Activated CD4-positive, alpha-beta T cell treated with anti-CD3 and anti-CD28 coated beads for 48 hours (primary cell): Measurements from ENCODE around the gene EIF2B2.

Experiments
- DNase-seq: peaks from one replicate; pipeline ENCODE4 v3.0.0-alpha.2; 2020

Gene EIF2B2

DNA sequence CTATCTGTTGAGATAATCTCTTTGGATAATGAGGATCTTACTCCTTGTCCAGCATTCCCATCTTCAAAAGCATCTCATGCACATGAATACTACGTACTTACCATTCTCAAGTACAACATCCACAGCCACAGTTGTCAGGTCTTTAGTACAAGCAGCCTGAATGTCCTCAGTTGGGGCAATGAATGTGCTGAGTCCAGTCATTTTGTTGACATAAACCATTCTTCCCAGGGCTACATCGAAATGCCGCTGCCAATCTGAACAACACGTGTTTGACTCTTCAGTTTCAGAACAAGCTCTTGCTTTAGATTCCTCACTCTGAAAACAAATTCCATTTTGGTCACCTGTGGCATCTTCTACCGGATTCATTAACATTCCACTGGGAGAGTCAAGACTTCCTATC lies 43.6 kb downstream of the EIF2B2 start:
- DNase-seq, result no peak

DNA sequence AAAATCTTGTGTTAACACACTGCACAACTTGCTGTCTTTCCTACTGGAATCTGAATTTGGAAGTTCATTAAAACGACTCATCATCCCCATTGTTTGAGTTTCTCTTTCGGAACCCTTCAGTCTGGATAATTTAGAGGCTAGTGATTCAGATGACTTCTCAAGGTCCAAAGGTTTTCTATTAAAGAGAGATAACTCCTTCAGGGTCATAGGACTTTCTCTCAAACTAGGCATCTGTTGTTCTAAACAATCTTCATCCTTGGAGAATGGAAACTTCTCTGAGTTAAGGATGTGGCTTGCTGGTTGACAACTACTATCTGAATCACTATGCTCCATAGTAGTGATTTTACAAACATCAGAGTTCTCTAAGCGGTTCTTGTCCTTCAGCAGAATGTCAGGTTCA lies 44.2 kb downstream of the EIF2B2 start:
- DNase-seq, result no peak

DNA sequence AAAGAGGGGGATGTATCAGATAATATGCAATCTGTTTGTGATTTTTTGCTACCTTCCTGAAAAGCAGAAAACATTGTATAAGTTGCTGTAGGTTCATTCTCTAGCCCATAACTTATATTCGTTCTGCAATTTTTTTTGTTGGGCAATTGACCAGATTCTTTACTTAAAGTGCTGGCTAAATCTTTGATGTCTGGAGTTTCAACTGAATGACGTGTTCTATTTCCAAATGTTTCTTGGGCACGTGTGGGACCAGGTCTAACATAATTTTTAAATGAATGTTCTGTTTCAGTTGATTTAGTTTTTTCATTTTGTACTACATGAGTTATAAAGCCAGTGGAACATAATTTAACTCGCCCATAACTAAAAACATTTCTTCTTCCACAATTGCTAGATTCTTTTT lies 44.8 kb downstream of the EIF2B2 start:
- DNase-seq, result no peak

DNA sequence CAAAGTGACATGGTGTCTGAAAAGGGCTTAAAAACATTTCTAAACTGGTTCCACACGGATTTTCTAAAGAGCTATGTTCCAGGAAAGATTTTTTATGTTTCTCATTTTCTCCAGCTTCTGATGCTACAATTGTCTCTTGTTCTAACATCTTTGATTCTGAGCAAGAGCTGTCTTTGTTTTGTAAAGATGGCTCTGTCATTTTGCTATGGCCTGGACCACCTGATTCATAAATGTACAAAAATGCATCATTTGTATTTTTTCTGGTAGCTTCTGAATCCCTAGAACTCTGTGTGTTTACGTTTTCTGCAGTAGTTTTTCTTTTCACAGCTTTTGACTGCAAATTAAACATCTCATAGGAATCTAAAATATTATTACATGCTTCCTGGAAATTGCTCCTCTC lies 45.4 kb downstream of the EIF2B2 start:
- no peak for DNase-seq

DNA sequence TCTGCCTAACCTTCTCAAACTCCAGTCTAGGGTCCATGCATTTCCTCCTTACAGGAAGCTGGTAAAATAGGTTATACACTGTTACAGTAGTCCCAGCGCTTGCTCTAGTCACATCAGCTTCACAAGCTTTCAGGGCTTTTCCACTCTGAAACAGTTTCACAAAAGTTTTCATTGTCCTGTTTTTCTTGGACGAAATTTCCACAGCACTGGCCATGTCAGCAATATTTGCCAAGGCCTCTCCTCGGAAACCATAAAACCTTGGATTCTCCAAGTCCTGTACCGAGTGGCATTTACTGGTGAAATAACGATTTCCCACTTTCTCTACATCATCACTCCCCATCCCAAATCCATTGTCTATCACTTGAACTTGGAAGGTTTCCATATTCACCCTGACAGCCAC lies 46.4 kb downstream of the EIF2B2 start:
- no peak for DNase-seq

DNA sequence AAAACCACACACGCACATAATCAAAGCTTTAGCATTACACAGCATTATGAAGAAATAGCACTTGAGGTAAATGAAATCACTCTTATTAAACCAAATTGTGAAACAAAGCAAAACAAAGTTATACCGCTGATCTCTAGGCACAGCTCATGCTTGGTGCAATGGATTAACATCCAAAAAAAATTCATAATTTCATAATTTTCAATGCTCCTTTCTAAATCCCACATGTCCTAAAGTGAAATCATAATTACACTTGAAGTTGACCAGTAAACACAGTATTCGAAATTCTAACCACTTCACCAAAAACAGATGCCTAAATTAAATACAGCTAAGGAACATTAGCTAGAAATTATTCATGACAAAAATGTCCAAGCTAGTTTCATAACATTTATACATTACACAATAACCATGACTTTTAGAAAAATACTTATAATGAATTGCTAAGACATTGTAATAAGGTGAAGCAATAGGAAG lies 47.0 kb downstream of the EIF2B2 start:
- DNase-seq, result no peak

DNA sequence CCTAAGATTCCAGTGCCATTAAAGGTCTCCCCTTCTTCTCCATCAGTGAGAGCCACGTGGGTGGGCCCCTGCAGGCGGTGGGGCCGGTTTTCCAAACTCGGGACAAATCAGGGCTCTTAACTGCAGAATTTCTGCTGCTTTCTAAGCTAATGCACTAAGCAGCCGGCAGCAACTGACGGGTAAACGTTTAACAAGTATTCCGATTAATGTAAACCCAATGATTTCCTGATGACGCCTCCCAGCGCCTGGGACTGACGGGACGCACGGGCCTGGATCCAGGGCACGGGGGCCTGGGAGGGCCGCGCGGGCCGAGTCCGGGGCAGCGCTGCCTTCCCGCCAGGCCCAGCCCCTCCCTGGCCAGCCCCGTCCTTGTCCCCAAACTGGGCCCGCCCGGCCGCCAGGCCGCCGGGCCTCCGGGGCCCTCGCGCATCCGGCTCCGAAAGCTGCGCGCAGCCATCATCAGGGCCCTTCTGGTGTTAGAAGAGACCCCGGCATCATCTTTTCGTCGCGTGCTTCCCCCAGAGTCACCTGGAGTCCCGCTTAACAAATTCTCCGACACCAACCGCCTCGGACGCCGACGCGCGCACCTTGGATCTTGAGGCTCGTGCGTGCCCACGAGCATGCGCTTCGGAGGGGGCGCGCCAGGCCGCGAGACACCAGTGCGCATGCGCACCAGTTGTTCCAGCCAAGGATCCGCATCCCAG lies 48.3 kb downstream of the EIF2B2 start, which contains the start of gene MLH3:
Gene MLH3, minus strand, starts transcription at position 616 of the 704 bp plus-strand sequence. CDS start 1,812 bp downstream, outside the sequence.
- peak; percentile 85 for DNase-seq

DNA sequence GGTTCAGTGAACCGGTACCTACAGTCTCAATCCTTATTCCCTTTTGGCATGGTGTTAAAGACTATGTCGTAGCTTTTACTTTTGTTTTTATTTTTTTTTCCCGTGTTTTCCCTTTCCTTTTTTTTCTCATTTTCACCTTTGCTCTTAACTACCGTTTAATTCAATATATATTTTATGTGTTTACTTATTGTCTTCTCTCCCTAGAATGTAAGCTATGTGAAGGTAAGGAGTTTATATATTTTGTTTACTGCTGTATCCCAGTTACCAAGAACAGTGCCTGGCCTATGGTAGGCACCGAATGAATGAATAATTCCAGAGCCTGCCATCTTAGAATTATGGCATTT lies 48.8 kb downstream of the EIF2B2 start:
- DNase-seq, result no peak

DNA sequence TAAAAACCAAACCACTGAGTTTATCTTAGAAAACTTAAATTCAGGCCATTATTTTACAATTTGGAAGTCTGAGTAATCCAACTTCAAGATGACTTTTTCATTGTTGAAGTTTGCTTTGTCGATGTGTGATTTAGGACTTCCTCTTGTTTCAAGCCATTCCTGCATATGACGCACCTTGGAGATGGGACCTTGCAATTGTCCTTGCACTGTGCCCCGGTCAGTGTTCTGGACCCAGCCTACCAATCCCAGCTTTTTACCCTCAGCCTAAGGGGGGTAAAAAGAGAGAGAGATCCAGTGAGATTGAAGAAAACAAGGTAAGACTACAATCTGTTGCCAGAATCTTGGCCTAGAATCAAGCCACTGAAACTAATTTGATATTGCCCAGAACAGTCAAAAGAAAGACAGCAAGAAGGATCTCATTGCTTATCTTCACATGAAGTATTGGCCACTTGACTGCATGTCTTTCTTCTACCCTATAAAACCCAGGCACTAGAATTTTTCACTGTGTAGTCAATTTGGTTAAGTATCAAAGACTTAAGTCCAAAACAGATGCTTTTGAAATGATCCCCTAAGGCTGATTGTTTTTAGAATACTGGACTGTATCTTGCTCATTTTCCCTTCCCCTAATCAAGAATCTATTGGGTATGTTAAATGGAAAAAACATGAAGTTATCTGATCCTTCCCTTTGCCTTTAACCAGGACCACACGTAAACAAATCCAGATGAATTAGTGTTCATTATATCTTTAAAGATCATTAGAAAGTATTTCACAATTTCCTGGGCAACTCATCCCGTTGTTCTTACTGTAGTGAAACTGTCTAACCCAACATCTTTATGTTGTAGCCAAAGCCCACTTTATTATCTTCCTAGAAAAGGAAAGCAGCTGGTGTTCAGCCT lies 50.9 kb downstream of the EIF2B2 start:
- DNase-seq, result no peak

DNA sequence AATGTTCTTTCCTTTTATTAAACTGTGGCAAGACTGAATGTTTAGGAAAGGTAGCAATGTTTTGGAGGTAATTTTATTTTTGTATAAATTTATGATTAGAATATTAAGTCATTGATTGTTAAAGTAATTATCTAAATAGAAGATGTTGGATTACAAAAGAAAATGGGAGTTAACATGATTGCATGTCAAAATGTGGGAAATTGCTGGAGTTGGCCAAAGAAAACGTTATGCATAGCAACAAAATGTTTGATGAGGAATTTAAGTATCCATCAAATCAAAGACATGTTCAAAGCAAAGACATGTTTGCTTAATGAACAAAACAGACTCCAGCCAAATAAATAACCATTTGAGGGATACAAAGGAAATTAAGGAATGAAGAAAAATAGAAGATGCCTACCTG lies 51.7 kb downstream of the EIF2B2 start:
- DNase-seq, result no peak

DNA sequence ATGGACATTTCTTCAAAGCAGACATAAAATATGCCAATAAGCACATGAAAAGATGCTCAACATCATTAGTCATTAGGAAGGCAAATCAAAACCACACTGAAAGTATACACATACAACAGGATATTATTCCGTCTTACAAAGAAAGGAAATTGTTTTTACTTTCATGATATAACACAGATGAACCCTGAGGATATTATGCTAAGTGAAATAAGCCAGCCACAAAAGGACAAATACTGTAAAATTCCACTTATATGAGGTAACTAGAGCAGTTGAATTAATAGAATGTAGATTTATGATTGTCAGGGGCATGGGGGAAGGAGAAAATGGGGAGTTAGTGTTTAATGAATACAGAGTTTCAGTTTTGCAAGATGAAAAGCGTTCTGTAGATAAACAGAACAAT lies 56.9 kb downstream of the EIF2B2 start:
- DNase-seq, result no peak

DNA sequence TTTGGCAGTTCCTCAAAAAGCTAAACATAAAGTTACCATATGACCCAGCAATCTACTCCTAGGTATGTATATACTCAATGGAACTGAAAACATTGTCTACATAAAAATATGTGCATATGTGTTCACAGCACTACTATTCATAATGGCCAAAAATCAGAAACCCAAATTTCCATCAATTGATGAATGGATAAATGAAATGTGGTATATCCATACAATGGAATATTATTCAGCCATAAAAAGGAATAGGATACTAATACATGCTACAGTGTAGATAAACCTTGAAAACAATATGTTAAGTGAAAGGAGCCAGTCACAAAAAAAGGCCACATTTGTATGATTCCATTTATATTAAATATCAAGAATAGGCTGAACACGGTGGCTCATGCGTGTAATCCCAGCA lies 57.7 kb downstream of the EIF2B2 start:
- no peak for DNase-seq
